ENCODE results near the gene SSPN. TPM values are rescaled to one million over a fixed set of nuclear protein-coding genes. Genes with fewer than 3 reads are reported as not detected.
A peak's percentile ranks its signal among the peaks of the same experiment; 100 is the strongest.

Gene SSPN
- total RNA-seq, 3 donors from 2014 or later: 12.8 to 42.7 (median 19.0) TPM

GRCh38 chr12:26246483-26247164, 51.3 kb downstream of the SSPN start:
- intact Hi-C loops (cut with DNase I, micrococcal nuclease): no loop called here
- no peak for TF ChIP-seq CTCF (IDR thresholded peaks at IDR 0.05)
- ATAC-seq: peak; percentile 97

GRCh38 chr12:26247873-26248272, 52.5 kb downstream of the SSPN start:
- no peak for ATAC-seq
- no peaks in the 10 kb centered on the region for H3K9me3 ChIP-seq
- no peak overlapping the region for H3K4me3 ChIP-seq
- H3K4me1 ChIP-seq (ENCODE audit: low read depth): peaks cover 7% of the 10 kb centered on the region
- H3K36me3 ChIP-seq (ENCODE audit: low read depth): no peaks in the 10 kb centered on the region
- no peak for DNase-seq
- no peak for TF ChIP-seq CTCF (IDR thresholded peaks at IDR 0.05)
- intact Hi-C loops (cut with DNase I, micrococcal nuclease): no loop called here

More at GRCh38 chr12:26246483-26247164, 51.3 kb downstream of the SSPN start:
- Histone ChIP-seq H3K9me3 (no peaks in the 10 kb centered on the region), H3K4me3 (no peak overlapping the region), H3K36me3 (ENCODE audit: low read depth) (no peaks in the 10 kb centered on the region), H3K4me1 (ENCODE audit: low read depth) (peaks cover 7% of the 10 kb centered on the region)
- DNase-seq: peak; percentile 80 to 86 (median 83)

GRCh38 chr12:26250801-26251200, 55.4 kb downstream of the SSPN start:
- Histone ChIP-seq H3K4me1 (ENCODE audit: low read depth) (peaks cover 4% of the 10 kb centered on the region), H3K36me3 (ENCODE audit: low read depth) (no peaks in the 10 kb centered on the region), H3K9me3 (no peaks in the 10 kb centered on the region), H3K4me3 (no peak overlapping the region)
- no peak for ATAC-seq
- intact Hi-C loops (cut with DNase I, micrococcal nuclease): no loop called here
- no peak for TF ChIP-seq CTCF (IDR thresholded peaks at IDR 0.05)
- DNase-seq: no peak

GRCh38 chr12:26251600-26251999, 56.2 kb downstream of the SSPN start:
- Histone ChIP-seq H3K4me1 (ENCODE audit: low read depth) (no peaks in the 10 kb centered on the region), H3K36me3 (ENCODE audit: low read depth) (no peaks in the 10 kb centered on the region), H3K9me3 (peaks cover 6% of the 10 kb centered on the region), H3K4me3 (no peak overlapping the region)
- intact Hi-C loops (cut with DNase I, micrococcal nuclease): no loop called here
- TF ChIP-seq CTCF (IDR thresholded peaks at IDR 0.05): no peak
- no peak for ATAC-seq
- no peak for DNase-seq

GRCh38 chr12:26252946-26253345, 57.6 kb downstream of the SSPN start:
- no peak for TF ChIP-seq CTCF (IDR thresholded peaks at IDR 0.05)
- Histone ChIP-seq H3K9me3 (peaks cover 8% of the 10 kb centered on the region), H3K4me3 (no peak overlapping the region), H3K4me1 (ENCODE audit: low read depth) (no peaks in the 10 kb centered on the region), H3K36me3 (ENCODE audit: low read depth) (no peaks in the 10 kb centered on the region)
- DNase-seq: no peak
- intact Hi-C loops (cut with DNase I, micrococcal nuclease): no loop called here
- ATAC-seq: no peak

Measured in mucosa of descending colon (tissue), 3 donors.